HG03354 (cell line): ENCODE results near the gene SAP25.

Source experiments
- ATAC-seq: cut with Tn5 transposase; IDR thresholded peaks from one replicate; pipeline ENCODE4 v1.9.1; 2021; ENCODE audit warnings: mild to moderate bottlenecking; ENCODE audit not compliant: unreplicated experiment, poor library complexity, severe bottlenecking

The SAP25 gene

GRCh38 chr7:100573691-100574361 is at the start of gene SAP25:
Gene SAP25 (minus strand): TSS chr7:100573900. CDS start chr7:100573742, 158 bp downstream.
- ATAC-seq: no peak

- ATAC-seq: no peak
These were observed 47.9 kb upstream of the SAP25 start for GRCh38 chr7:100621554-100621953.

GRCh38 chr7:100620804-100621203 is 47.1 kb upstream of the SAP25 start:
- ATAC-seq: no peak

- no peak for ATAC-seq
These were observed 46.5 kb upstream of the SAP25 start for GRCh38 chr7:100620239-100620638.

- no peak for ATAC-seq
These were observed 40.7 kb upstream of the SAP25 start for GRCh38 chr7:100614308-100614861.

- ATAC-seq: no peak
These were observed 39.9 kb upstream of the SAP25 start for GRCh38 chr7:100613412-100614175.

- no peak for ATAC-seq
These were observed 39.2 kb upstream of the SAP25 start for GRCh38 chr7:100612730-100613390.

- peak; percentile 92 for ATAC-seq
These were observed 38.5 kb upstream of the SAP25 start, which contains the start of gene MOSPD3 for GRCh38 chr7:100611983-100612729. Gene MOSPD3 (plus strand): TSS chr7:100612540. CDS start chr7:100612792, 252 bp downstream.

- no peak for ATAC-seq
These were observed 36.3 kb upstream of the SAP25 start for GRCh38 chr7:100609958-100610357.

- no peak for ATAC-seq
These were observed 33.4 kb upstream of the SAP25 start for GRCh38 chr7:100607111-100607510.

GRCh38 chr7:100606313-100606712 is 32.6 kb upstream of the SAP25 start:
- no peak for ATAC-seq

- ATAC-seq: no peak
These were observed 31.5 kb upstream of the SAP25 start for GRCh38 chr7:100604976-100605911.

GRCh38 chr7:100604028-100604975 is 30.6 kb upstream of the SAP25 start:
- peak; percentile 67 for ATAC-seq

GRCh38 chr7:100603726-100604027 is 30.0 kb upstream of the SAP25 start:
- no peak for ATAC-seq

GRCh38 chr7:100602889-100603725 is 29.4 kb upstream of the SAP25 start:
- no peak for ATAC-seq

GRCh38 chr7:100600730-100601038 is 27.0 kb upstream of the SAP25 start:
- ATAC-seq: no peak
